Calu3 (cell line): ENCODE data around the gene DIPK1A. TPM values are rescaled to one million over a fixed set of nuclear protein-coding genes. Genes with fewer than 3 reads are reported as not detected.

Experiments used
- BruUV-seq: library from RNA; stranded (reverse); fragments of 400-500 nt; replicated peaks from 2 replicates; lab custom pipeline; 2021; lab: Mats Ljungman, UMichigan
- CTCF ChIA-PET: fragments of 300-600 bp; sonication (Branson Sonifier 250); formaldehyde crosslinking; loops from one replicate; lab custom pipeline; 2022; ENCODE audit warnings: antibody characterized with exemption; lab: Charles Lee
- DNase-seq: peaks from one replicate; pipeline ENCODE4 v3.0.0; 2022
- H3K27ac Mint-ChIP-seq: one replicate; pipeline ENCODE4 v1.8.0; 2022; ENCODE audit warnings: mixed read lengths; ENCODE audit not compliant: unreplicated experiment
- H3K27me3 Mint-ChIP-seq: one replicate; pipeline ENCODE4 v1.8.0; 2022; ENCODE audit warnings: mixed read lengths; ENCODE audit not compliant: unreplicated experiment
- H3K36me3 Mint-ChIP-seq: one replicate; pipeline ENCODE4 v1.8.0; 2022; ENCODE audit warnings: mild to moderate bottlenecking, moderate library complexity, mixed read lengths; ENCODE audit not compliant: insufficient read depth, unreplicated experiment
- H3K4me1 Mint-ChIP-seq: one replicate; pipeline ENCODE4 v1.8.0; 2022; ENCODE audit warnings: mild to moderate bottlenecking, low read depth, mixed read lengths; ENCODE audit not compliant: unreplicated experiment
- H3K4me3 Mint-ChIP-seq: one replicate; pipeline ENCODE4 v1.8.0; 2022; ENCODE audit warnings: mild to moderate bottlenecking, low read depth, moderate library complexity, mixed read lengths; ENCODE audit not compliant: unreplicated experiment
- H3K9me3 Mint-ChIP-seq: one replicate; pipeline ENCODE4 v1.8.0; 2022; ENCODE audit warnings: low read depth, mixed read lengths; ENCODE audit not compliant: unreplicated experiment
- intact Hi-C: fragments of 100-400 bp; cut with micrococcal nuclease; formaldehyde crosslinking; loops from one replicate; pipeline ENCODE4 v1.10.0; 2022; ENCODE audit not compliant: unreplicated experiment
- total RNA-seq: library from RNA; stranded (reverse); gene quantifications from 2 replicates; pipeline ENCODE4 v1.2.3, GENCODE V29; 2022
- TF ChIP-seq, protein P1 (sequence below): fragments of 200-600 bp; IDR thresholded peaks from one replicate; pipeline ENCODE4 v1.8.0; 2022; ENCODE audit warnings: antibody characterized with exemption; ENCODE audit not compliant: unreplicated experiment

DIPK1A gene
- total RNA-seq, 1 experiment from 2014 or later, result 4.9 TPM

DNA sequence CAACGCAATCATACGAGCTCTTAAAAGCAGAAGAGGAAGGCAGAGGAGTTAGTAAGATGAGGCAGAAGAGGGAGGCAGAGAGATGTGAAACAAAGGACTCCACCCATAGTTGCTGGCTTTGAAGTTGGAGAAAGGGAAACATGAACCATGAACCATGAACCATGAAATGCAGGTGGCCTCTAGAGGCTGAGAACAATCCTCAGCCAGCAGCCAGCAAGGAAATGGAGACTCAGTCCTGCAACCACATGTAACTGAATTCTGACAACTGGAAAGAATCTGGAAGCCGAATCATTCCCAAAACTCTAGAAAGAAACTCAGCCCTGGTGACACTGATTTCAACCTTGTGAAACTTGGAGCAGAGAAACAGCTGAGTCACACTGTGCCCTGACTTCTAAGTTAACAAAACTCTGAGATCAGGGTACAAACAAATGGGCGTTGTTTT, 10.1 kb downstream of the DIPK1A start:
- no TSS peak for BruUV-seq
- H3K4me1 Mint-ChIP-seq, result no peaks in the 10 kb centered on the region
- intact Hi-C loops, result no loop called here
- TF ChIP-seq, protein P1, sequence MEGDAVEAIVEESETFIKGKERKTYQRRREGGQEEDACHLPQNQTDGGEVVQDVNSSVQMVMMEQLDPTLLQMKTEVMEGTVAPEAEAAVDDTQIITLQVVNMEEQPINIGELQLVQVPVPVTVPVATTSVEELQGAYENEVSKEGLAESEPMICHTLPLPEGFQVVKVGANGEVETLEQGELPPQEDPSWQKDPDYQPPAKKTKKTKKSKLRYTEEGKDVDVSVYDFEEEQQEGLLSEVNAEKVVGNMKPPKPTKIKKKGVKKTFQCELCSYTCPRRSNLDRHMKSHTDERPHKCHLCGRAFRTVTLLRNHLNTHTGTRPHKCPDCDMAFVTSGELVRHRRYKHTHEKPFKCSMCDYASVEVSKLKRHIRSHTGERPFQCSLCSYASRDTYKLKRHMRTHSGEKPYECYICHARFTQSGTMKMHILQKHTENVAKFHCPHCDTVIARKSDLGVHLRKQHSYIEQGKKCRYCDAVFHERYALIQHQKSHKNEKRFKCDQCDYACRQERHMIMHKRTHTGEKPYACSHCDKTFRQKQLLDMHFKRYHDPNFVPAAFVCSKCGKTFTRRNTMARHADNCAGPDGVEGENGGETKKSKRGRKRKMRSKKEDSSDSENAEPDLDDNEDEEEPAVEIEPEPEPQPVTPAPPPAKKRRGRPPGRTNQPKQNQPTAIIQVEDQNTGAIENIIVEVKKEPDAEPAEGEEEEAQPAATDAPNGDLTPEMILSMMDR, result no peak
- no peak overlapping the region for H3K27ac Mint-ChIP-seq
- H3K9me3 Mint-ChIP-seq, result peaks cover 2% of the 10 kb centered on the region
- H3K4me3 Mint-ChIP-seq, result no peak overlapping the region
- no peak for DNase-seq
- no peaks in the 10 kb centered on the region for H3K27me3 Mint-ChIP-seq
- no peaks in the 10 kb centered on the region for H3K36me3 Mint-ChIP-seq
- CTCF ChIA-PET, result interaction anchor here (0.5 to 1.1 kb wide), 3 partner anchors 11 to 43 kb away, joined by 3 read pairs; no protein-coding TSS in a partner anchor

DNA sequence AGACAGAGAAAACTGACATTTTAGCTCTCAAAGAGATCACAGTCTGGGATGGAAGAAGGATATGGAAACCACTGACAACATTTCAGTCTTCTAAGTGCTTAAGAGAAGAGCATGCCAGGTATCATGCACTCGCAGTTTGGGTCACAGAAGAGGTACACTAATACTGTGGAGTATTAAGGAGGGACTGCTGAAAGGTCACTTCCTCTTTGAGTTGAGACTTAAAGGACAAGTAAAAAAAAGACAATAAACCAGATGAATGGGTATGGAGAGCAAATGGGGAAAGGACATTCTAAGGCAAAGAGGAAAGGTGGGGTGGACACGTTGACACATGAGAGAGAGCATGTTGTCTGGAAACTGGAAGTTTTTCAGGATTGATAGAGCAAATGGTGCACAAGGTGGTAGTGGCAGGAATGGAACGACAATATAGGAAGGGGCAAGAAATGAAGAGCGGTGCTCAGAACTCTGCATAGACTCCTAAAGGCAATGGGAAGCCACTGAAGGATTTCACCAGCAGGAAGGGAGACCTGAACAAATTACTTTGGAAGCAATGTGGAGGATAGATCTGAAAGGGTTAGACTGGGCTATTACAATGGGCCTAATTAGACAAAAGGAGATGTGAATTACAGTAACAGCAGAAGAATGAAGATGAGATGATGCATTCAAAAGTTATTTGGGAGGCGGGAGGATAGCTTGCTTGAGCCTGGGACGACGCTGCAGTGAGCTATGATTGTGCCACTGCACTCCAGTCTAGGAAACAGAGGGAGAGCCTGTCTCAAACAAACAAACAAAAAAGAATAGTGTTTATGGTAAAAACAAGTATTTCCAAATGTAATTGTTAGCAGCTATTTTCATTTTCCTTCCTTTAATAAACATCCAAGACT, 11.1 kb downstream of the DIPK1A start:
- CTCF ChIA-PET, result interaction anchor here (0.5 to 1.1 kb wide), 4 partner anchors 12 to 540 kb away, joined by 3 read pairs; no protein-coding TSS in a partner anchor
- H3K9me3 Mint-ChIP-seq, result peaks cover 2% of the 10 kb centered on the region
- no peak for DNase-seq
- H3K27ac Mint-ChIP-seq, result no peak overlapping the region
- no peaks in the 10 kb centered on the region for H3K4me1 Mint-ChIP-seq
- TF ChIP-seq, protein P1, result no peak
- H3K36me3 Mint-ChIP-seq, result no peaks in the 10 kb centered on the region
- H3K4me3 Mint-ChIP-seq, result no peak overlapping the region
- H3K27me3 Mint-ChIP-seq, result no peaks in the 10 kb centered on the region
- BruUV-seq, result no TSS peak
- intact Hi-C loops, result no loop called here

DNA sequence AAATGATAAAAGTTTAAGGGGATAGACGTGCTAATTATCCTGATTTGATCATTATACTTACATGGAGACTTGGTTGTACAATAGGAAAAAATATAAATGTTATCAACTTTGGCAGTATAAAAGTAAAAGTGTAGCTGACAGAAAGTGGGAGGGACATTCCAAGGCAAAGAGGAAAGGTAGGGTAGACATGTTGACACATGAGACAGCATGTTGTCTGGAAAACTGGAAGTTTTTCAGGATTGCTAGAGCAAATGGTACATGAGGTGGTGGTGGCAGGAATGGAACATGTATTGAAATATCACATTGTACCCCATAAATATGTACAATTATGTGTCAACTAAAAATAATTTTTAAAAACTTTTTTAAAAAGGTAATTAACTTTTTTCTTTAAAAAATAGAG, 13.2 kb downstream of the DIPK1A start:
- H3K36me3 Mint-ChIP-seq, result no peaks in the 10 kb centered on the region
- intact Hi-C loops, result no loop called here
- no peaks in the 10 kb centered on the region for H3K27me3 Mint-ChIP-seq
- H3K4me1 Mint-ChIP-seq, result peaks cover 11% of the 10 kb centered on the region
- H3K4me3 Mint-ChIP-seq, result no peak overlapping the region
- no peak for DNase-seq
- no TSS peak for BruUV-seq
- no peak overlapping the region for H3K27ac Mint-ChIP-seq
- peaks cover 2% of the 10 kb centered on the region for H3K9me3 Mint-ChIP-seq
- TF ChIP-seq, protein P1, result no peak
- CTCF ChIA-PET, result no interaction called here

DNA sequence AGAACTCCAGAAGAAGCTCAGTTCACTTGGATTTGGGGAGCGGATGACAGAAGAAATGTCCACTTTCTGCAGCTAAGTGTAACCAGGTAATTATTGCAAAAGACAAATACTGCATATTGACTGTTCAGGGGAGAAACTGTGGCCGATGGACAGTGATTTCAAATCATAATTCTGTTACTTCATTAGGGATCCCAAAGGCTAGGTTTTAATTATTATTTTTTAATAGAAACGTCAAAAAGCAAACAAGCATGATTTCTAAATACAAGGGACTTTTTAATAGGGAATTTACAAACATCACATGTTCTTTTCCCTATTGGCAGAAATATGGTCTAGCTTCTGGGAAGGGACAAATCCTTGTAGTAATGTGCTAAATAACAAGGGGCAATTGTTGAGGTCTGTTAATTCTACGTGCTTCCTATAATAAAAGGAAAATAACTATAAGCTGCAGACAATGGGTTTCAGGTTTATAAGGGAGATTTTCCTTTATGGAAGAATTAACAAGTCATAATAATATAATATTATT, 15.5 kb downstream of the DIPK1A start:
- H3K4me3 Mint-ChIP-seq, result no peak overlapping the region
- TF ChIP-seq, protein P1, result no peak
- H3K36me3 Mint-ChIP-seq, result no peaks in the 10 kb centered on the region
- no peak overlapping the region for H3K27ac Mint-ChIP-seq
- DNase-seq, result no peak
- H3K27me3 Mint-ChIP-seq, result no peaks in the 10 kb centered on the region
- CTCF ChIA-PET, result no interaction called here
- intact Hi-C loops, result no loop called here
- H3K4me1 Mint-ChIP-seq, result peaks cover 16% of the 10 kb centered on the region
- BruUV-seq, result no TSS peak
- H3K9me3 Mint-ChIP-seq, result peaks cover 2% of the 10 kb centered on the region
